AG09319 (cell line): ENCODE data around the gene ZNF57.
"Not testable (repeated sequence)": the region's sequence is repeated elsewhere in the genome, so short reads cannot be mapped to it uniquely, and the experiment has no call there.

Experiments used
- DNase-seq: peaks from one replicate; pipeline ENCODE4 v3.0.0-alpha.2; 2010; ENCODE audit warnings: low read depth; ENCODE audit errors: extremely low read depth
- TF ChIP-seq, protein P1 (sequence below): IDR thresholded peaks from 2 replicates; pipeline ENCODE4 v1.5.1; 2011; ENCODE audit warnings: low read depth, mild to moderate bottlenecking, inconsistent platforms, low read length, moderate library complexity

Gene ZNF57

DNA sequence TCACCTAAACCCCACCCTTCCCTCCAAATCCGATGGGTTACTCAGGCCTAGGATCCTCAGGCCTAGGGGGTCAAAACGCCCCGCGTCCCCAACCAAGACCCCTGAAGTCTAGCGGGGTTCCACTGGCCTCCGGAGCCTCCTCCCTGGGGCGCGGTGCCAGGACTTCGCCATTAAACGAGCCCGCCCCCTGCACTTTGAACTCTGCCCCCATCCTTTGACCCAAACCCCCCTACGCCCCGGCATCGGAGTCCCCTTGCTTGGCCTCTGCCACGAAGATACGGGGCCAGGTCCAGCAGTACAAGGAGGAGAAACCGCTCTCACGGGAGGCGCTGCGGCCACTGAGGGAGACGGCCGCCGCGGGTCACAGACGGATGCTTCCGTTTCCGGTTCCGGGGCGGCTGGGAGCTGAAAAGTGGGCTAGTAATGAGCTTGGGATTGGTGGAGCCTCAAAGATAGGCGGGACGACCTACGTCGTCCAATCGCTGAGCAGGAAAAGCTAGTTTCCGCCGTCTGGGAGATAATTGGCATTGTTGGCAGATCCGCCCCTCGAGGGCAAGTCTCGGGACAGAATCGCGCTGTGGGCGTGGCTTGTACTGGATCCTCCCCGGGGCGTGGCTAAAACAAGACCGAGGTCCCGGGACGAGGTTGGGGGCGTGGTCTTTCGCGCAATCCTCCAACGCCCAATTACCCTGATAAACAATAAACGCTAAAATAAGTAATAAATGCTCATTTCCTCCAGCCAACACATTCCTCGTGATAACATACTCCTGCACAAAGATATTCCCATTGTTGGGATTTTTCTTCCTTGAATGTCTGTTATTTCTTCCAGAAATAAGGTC is 49.8 kb downstream of the ZNF57 start:
- peak; percentile 99 for DNase-seq
- TF ChIP-seq, protein P1, sequence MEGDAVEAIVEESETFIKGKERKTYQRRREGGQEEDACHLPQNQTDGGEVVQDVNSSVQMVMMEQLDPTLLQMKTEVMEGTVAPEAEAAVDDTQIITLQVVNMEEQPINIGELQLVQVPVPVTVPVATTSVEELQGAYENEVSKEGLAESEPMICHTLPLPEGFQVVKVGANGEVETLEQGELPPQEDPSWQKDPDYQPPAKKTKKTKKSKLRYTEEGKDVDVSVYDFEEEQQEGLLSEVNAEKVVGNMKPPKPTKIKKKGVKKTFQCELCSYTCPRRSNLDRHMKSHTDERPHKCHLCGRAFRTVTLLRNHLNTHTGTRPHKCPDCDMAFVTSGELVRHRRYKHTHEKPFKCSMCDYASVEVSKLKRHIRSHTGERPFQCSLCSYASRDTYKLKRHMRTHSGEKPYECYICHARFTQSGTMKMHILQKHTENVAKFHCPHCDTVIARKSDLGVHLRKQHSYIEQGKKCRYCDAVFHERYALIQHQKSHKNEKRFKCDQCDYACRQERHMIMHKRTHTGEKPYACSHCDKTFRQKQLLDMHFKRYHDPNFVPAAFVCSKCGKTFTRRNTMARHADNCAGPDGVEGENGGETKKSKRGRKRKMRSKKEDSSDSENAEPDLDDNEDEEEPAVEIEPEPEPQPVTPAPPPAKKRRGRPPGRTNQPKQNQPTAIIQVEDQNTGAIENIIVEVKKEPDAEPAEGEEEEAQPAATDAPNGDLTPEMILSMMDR = no peak

DNA sequence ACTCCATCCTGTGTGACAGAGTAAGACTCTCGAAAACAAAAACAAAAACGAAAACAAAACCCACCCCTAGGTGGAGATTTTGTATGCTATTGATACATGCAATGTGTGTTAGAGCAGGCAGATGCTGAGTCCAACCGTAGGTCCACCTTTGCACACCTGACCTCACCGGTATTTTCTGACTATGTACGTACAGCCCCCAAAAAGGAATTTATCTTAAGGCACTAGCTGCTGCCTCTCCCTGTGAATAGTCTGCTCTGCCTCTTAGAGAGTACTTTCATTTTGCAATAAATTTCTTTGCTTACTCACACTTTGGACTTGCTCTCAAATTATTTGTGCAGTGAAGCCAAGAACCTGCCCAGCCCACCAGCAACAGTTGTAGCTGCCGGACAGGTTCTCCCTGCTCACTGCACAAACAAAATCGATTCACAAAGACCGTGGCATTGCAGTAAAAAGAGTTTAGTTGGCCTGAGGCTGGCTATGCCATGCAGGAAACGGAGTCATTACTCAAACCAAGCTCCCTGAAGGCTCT is 52.3 kb downstream of the ZNF57 start:
- TF ChIP-seq, protein P1 = no peak
- no peak for DNase-seq

DNA sequence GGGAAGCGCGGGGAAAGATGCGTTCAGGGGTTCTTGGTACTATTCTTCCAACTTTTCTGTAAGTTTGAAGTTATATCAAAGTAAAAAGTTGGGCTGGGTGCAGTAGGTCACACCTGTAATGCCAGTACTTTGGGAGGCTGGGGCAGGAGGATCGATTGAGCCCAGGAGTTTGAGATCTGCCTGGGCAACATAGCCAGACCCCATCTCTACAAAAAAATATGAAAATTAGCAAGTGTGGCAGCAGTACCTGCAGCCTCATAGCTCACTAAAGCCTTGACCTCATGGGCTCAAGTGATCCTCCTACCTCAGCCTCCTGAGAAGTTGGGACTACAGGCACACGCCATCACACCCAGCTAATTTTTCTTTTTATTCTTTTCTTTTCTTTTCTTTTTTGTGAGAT is 56.4 kb downstream of the ZNF57 start:
- DNase-seq = no peak
- TF ChIP-seq, protein P1 = no peak

DNA sequence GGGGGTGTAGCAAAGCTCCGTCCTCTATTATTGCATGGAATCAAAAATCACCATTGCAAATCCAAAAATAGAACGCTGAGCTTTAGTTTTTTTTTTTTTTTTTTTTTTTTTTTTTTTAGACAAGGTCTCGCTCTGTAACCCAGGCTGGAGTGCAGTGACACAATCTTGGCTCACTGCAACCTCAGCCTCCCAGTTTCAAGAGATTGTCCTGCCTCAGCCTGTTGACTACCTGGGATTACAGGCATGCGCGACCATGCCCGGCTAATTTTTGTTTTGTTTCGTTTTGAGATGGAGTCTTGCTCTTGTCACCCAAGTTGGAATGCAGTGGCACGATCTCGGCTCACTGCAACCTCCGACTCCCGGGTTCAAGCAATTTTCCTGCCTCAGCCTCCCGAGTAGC is 59.4 kb downstream of the ZNF57 start:
- no peak for DNase-seq
- TF ChIP-seq, protein P1 = no peak

DNA sequence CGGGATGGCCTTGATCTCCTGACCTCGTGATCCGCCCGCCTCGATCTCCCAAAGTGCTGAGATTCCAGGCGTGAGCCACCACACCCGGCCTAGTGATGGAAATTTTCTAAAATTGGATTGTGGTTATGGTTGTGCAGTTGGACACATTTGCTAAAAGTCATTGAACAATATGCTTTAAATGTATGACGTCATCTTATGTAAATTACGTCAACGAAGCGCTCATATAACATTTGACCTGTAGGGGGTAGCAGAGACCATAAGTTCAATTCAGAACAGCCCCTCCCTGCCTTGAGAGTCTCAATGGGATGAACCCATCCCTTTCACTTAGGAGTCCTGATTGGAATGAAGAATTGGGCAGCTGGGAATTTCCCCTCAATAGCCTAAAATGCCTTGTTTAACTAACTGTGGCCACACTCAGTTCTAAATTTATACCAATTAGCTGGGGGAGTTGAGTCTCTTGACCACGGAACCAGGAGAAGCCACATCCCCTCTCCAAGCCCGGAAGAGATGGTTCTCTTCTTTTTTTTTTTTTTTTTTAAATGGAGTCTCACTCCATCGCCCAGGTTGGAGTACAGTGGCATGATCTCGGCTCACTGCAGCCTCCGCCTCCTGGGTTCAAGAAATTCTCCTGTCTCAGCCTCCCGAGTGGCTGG is 61.4 kb downstream of the ZNF57 start:
- TF ChIP-seq, protein P1 = peak; percentile 61
- no peak for DNase-seq

DNA sequence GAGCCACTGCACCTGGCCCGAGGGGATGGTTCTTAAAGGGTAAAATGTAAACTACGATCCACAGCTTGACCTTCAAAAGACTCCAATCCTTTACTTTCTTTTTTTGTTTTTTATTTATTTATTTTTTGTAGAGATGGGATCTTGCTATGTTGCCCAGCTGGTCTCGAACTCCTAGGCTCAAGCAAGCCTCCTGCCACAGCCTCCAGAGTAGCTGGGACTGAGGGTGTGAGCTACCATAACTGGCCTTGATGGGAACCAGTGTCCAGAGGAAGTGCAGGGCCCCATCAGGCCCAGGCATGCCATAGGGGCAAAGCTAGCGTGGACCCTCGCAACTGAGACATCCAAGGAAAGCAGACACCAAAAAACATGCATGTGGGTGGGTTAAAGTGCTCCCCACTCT is 62.4 kb downstream of the ZNF57 start:
- TF ChIP-seq, protein P1 = no peak

DNA sequence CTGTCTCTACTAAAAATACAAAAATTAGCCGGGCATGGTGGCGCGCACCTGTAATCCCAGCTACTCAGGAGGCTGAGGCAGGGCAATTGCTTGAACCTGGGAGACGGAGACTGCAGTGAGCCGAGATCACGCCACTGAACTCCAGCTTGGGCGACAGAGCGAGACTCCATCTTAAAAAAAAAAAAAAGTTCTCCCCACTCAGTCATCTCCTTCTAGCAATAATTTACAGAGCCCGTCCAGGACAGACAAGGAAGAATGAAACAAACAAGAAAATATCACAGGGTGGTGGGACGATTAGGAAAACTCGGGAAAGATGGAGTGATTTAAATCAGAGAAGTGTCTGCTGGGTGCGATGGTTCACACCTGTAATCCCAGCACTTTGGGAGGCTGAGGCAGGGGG is 62.9 kb downstream of the ZNF57 start:
- not testable (repeated sequence) for DNase-seq

More for the DNA sequence above, 62.4 kb downstream of the ZNF57 start:
- no peak for DNase-seq
